ENCODE data around the gene ARHGAP44.
"Not testable (repeated sequence)": the region's sequence is repeated elsewhere in the genome, so short reads cannot be mapped to it uniquely, and the experiment has no call there.

The ARHGAP44 gene

DNA sequence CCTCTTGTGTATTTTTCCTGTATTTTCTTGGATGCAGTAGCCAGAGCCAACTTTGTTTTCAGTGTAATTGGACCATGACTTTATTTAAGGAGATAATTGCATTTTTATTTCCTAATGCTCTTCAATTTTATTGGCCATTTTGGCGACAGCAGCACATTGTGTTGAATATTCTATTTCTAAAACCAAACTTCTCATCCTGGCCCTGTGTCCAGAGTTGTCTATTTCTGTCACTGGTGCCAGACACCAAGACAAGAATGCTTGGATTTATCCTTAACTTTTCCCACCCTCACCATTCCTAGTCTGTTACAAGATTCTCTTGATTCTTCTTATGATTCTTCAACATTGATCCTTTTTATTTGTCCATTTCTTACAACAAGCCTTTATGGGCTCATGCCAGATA is 37.1 kb downstream of the ARHGAP44 start:
- no peak for DNase-seq

DNA sequence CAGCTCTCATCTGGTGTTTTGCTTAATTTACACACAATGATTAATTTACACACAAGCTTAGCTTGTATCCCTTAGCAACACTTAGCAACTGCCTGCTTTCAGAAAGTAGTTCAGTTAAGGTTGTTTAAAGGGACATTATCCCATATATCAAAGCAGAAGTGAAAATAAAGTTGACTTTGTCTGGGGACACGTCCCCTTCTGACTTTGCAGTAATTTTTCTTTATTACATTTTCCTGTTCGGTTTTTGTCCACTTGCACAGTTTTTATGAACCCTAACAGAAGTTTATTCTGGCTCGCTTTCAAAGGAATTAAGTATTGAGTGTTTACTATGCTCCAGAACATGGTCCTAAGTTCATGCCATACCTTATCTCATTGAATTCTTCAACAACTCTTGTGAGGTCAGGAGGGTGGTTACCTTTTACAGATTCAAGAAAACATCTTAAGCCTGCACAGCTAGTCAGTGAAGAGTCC is 41.5 kb downstream of the ARHGAP44 start:
- DNase-seq, result no peak

DNA sequence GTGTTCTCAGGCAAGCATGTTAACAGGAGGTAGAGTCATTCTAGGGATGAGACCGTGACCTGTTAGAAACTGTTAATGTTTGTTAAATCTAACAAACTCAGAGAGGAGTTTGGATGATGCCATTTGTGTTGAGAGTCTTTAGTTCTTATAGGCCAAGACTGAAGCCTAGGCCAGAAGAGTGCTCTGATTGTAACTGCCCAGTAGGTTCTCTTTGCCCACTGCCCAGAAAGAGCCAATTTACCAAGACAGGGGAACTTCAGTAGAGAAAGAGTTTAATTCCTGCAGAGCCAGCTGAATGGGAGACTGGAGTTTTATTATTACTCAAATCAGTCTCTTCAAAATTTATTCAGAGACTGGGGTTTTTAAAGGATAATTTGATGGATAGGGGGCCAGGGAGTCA is 42.5 kb downstream of the ARHGAP44 start:
- DNase-seq, result no peak

DNA sequence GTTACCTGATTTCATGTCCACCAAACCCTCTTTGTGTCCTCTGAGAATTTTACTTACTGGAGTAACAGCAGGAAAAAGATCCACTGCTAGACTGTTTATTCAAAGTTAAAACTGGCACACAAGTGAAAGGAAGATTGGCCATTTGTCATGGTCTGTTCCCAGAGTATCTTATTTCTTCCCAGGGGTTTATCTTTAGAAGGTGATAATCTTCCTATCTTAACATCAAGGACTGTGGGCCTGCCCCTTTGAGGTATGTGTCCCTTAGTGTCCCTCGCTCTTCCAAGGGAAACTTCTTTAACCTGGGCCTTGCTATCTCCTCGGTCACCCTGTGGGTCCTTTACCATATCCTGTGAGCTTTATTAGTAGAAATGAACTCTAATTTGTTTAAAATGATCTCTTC is 49.7 kb downstream of the ARHGAP44 start:
- DNase-seq, result no peak

DNA sequence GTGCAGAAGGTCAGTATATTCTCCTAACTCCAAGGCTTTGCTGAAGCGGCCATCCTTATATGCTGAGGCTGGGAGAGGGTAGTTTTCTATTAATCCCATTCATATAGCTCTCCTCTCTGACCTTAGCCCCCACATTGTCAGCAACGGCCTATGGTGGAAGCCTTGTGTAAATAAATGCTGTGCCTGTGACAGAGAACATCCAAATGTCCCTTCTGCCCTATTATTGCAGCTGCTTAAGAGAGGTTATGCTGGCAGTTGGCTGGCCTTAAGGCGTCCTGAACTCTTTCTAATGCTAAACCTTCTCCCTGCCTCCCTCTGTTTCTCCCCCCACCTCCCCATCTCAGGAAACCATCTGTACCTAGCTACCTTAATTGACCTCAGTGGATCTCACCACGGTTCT is 53.6 kb downstream of the ARHGAP44 start:
- no peak for DNase-seq

DNA sequence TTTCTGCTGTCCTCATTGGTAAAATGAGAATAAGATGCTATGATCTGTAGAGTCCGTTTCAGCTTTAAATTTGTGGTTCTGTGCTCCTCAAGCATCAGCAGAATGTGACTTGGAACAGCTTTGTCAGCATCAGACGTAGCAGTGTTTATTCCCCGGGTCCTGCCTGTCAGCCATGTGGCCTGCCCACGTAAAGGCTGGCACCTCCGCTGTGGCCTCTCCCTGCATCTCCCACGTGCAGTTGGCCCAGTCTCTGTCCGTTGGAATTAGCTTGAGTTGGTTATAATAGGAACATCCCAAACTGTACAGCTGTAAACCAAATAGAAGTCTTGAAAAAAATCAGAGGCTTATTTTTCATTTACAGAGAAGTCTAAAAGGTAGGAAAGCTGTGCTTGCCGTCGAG is 61.7 kb downstream of the ARHGAP44 start:
- DNase-seq, result no peak

DNA sequence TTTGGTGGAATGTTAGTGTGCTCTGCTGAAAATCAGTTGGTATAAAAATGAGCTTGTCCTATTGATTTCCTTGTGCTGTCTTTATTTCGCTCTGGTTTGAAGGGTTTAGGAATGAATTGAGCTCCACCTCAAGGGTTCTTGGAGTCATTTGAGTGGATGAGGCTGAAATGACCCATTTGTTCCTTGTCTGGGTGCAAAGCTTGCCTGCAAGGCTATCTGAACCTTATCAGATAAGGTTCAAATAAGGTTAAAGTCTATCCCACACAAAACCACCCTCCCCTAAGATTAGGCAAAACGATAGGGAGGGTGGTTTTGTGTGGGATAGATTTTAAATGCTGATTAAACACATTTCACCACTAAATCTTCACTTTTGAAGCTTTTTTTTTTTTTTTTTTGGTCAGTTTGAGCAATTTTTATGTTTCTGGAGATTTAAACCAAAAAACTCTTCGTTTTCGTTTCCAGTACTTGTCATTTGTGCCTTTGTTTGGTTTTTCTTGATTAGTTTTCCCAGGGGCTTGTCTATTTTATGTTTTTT is 62.7 kb downstream of the ARHGAP44 start:
- no peak for DNase-seq

DNA sequence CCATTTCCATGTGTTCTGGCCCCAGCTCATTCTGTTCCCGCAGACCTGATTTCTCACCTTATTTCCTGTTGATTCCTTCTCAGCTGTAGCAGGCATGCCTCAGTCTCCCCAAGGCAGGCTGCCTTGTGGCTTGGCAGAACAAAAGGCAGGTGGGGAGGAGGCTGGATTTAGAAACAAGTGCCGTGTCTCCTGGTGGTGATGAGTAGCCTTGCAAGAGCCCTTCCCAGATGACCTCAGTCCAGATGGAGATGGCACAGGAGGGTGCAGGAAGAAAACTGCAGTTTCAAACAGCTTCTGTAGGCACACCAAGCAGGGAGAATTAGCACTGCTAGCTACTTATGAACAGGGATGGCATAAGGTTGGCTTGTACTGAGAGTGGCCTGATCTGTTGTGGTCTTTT is 64.6 kb downstream of the ARHGAP44 start:
- no peak for DNase-seq

DNA sequence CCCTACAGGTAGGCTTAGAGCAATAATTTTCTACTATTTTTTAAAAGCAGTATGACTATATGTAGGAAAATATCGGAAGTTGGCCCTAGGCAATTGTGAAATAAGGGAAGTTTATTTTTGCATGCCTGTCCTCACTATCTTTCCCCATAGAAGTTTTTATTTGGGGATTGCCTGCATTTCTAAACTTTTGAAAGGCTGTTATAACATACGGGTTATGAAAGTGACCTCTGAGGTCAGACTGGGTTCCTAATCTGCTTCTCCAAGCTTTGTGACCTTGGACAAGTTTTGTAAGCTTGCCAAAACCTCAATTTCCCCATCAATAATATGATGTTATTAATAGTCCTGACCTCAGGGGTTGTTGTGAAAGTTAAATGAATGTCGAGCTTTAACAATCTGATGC is 67.1 kb downstream of the ARHGAP44 start:
- DNase-seq, result no peak

DNA sequence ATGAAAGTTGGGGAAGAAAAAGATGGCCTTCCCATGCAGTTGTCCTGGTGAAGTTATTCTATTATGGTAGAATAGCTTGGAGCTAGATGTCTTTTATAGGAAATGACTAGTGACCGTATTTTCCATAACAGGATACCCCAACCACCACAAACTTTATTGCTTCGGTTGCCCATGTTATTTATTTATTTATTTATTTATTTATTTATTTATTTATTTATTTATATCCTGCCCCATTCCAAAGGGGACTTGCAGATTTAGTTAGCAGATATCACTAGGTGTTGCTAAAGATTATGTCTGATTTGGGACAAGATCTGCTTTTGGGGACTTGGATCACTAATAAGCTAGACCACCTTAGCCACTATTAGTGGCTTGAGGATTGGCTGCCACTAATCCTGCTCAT is 68.3 kb downstream of the ARHGAP44 start:
- no peak for DNase-seq

DNA sequence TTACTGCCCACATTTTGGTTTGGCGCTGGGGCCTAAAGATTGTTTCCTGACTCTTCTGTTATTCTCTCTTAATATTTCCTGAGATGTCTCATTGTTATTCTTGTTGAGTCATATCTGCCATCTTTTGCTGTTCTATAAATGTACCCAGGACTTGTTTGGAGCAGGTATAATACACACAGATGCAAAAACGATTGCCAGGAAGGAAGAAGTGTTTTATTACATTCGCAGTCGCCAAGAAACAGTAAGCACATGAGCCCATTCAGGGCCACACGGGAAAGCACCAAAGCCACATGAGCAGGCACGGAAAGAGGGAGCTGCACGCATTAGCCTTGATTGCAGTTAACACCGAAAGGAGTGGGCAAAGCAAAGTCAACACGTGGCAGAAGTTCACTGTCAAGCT is 70.2 kb downstream of the ARHGAP44 start:
- DNase-seq, result no peak

DNA sequence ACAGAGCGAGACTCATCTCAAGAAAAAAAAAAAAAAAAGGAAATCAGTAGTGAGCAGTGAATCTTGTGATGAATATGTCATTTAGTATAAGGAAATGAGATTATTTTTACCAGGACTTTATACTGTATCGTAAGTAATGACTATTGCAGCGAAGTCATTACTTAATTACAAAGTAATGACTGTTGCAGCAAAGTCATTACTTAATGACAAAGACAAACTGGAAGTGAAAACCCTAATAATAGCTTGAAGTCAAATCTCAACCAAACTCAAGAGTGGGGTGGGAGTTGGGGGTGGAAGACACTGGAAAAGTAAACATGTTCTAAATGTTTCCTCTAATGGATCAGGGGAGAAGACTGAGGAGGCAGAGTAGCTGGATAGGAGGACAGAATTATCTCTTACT is 76.5 kb downstream of the ARHGAP44 start:
- no peak for DNase-seq

DNA sequence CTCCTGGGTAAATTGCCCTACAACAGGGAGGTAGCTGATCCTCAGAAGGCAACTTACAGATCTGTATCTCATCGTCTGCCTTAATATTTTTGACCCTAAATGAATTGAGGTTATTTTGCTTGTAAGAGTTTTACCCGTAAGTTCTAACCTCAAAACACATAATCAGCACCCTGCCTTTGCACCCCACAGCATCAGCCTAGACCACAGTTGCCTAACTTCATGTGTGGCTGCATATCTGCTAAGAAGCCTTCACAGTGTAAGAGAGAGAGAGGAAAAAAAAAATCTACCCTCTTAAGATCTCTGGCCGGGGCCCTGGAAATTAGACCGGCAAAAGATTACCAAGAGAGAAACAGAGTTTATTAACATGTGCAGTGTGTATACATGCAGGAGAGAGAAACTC is 76.9 kb downstream of the ARHGAP44 start:
- no peak for DNase-seq

DNA sequence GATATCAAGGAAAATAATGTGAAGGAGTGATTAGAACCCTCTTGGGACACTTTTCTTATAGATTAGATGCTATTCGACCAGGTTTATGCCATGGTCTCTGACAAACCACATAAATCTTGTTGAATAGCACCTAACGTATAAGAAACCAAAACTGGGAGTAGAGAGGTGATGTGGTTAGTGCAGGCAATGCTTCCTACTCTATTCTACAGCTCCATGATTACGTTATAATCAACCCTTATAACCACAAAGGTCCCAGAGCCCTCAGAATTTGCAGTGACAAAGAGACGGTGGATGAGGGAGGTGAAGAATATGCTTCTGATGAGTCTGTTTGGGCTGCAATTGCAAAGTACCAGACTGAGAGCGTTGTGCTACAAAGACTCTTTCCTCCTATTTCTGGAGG is 78.4 kb downstream of the ARHGAP44 start:
- no peak for DNase-seq

DNA sequence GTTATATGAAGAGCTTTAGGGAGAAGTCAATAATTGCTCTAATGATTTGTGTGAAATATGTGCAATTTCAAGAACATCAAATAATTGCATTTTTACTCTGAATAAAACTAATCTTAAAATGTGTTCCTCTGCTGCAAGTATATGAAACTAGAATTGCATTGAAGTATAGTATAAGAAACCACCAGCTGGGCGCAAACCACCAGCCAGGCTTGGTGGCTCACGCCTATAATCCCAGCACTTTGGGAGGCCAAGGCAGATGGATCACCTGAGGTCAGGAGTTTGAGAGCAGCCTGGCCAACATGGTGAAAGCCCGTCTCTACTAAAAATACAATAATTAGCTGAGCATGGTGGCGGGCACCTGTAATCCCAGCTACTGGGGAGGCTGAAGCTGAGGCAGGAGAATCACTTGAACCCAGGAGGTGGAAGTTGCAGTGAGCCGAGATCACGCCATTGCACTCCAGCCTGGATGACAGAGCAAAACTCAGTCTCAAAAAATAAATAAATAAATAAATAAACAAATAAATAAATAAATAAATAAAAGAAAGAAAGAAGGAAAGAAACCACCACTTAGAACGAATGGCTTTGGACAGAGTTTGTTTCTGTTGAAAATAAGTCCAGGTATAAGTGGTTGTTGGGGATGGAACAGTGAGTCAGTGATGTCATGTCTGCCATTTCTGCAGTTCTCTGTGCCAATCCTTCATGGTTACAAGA is 84.3 kb downstream of the ARHGAP44 start:
- DNase-seq, result not testable (repeated sequence)

DNA sequence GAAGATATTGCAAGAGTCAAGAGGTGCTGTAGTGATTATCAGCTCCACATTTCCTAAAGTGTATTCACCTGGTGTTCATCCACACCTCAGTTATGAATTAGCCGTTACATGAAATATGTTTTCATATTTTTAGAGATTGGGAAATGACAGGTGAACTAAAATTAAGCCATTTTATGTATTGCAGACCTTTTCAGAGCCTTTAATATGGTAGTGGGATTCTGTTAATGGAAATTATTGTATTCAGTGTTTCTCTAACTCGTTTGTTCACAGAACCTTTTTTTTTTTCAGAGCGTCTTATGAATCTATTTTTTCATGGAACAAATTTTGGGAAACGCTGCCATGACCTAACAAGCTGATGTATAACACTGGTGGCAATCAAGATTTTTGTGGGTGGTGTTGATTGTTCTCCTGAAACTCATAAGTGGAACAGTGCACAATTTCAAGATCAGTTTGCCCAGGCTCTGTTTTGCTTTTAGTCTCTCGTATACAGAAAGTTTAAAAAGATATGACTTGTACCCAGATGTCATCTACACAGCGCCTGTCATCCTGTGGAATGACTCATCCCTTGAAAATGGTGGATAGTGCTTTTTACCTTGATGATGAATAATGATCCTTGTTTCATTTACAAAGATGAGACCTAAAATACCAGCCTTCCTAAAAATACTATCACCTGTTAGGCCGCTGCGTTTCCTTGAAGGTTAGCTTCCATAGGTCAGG is 88.8 kb downstream of the ARHGAP44 start:
- no peak for DNase-seq

DNA sequence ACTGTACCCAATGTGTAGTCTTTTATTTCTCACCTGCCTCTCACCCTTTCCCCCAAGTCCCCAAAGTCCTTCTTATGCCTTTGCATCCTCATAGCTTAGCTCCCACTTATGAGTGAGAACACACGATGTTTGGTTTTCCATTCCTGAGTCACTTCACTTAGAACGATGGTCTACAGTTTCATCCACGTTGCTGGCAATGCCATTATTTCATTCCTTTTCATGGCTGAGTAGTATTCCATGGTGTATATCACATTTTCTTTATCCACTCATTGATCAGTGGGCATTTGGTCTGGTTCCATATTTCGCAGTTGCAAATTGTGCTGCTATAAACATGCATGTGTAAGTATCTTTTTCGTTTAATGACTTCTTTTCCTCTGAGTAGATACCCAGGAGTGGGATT is 89.8 kb downstream of the ARHGAP44 start:
- DNase-seq, result not testable (repeated sequence)

DNA sequence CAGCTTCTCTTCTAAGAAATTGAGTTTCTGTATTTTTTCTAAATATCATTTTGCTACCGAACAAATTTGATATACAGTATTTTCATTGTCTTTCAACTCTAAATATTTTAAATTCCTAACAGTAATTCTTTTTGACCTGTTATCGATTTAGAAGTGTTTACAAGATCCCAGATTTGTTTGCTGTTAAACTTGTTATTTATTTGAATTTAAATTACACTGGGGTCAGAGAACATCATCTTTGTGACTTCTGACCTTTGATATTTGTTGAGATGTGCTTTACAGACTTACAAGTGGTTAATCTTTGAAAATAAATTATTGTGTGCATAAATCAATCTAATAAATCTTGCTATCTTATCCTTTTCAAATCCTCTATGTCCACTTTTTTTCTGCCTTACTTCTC is 94.2 kb downstream of the ARHGAP44 start:
- DNase-seq, result no peak

DNA sequence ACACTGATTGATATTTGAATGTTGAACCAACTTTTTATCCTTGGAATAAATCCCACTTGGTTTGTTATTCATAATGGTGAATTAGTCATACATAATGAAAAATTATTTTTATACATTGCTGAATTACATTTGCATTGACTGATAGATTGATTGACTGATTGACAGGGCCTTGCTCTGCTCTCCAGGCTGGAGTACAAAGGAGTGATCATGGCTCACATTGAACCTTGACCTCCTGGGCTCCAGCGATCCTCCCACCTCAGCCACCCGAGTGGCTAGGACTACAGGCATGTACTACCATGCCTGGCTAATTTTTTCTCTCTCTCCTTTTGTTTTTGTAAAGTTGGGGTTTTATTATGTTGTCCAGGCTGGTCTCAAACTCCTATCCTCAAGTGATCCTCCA is 97.8 kb downstream of the ARHGAP44 start:
- DNase-seq, result no peak

DNA sequence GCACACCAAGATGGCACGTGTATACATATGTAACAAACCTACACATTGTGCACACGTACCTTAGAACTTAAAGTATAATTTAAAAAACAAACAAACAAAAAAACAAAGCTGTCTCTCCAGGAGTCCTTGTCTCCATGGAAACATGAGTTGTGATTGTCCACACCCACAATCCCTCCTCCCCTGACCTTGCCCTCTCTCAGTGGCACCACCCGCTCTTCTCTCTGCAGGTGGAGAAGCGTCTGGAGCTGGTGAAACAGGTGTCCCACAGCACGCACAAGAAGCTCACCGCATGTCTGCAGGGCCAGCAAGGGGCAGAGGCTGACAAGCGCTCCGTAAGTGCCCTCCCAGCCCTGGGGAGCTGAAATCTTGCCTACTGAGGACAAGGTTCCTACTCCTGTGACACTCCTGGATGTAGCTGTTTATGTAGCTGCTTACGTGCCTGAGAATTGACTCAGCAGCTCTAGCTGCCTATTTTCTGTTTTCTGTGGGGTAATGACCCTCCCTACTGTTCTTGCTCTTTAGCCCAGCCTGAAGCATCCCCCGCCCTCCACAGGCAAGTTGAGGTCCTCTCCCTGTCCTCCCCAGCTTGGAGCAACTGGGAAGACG is 107.0 kb downstream of the ARHGAP44 start:
- DNase-seq, result no peak

DNA sequence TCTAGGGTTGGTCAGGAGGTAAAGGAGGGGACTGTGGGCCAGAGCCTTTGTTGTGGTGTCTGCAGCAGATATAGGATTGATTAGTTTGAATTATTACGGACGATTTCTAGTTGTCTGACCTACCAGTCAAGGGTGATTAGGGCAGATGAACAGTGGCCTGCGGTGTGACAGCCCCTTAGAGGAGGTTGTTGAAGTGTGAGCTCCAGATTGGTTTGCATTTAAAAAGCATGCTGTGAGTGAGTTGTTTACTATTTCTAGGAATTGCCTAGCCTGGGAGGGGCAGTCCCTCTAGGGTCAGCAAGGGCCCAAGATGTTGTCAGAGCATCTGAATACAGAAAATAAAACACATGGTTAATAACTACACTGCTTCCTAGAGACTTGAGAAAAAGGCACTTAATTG is 108.8 kb downstream of the ARHGAP44 start:
- no peak for DNase-seq

DNA sequence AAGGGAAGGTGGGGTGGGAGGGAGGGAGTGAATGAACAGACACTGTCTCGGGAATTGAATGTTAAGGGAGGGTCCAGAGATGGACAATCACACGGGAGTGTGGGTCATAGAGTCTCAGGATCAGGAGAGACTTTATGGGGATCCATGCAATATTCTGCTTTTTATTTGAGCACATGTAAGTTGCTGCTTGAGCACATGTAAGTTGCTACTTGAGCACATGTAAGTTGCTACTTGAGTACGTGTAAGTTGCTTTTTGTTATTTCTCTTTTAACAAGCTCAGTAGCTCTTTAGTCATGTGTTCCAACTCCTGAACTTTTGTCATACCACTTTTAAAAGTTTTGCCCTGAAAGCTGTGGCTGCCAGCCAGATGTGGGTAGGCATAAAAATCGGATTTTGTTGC is 110.3 kb downstream of the ARHGAP44 start:
- DNase-seq, result no peak

DNA sequence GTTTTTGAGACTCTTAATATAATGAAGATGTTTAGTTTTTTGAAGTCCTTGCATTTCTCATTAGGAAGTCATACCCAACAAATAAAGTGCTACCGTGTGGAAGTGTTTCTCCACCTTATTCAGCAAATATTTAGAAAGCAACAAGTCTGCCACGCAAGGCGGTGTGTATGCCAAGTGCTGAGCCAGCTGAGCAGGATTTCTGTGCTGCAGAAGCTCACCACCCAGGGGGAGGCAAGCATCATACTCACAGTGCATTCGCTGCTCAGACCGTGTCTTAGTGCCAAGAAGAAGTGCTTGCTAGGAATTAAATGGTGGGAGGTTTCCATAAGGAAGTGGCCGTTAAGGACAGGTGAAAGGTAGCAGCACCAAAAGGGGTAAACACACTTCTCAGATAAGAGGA is 111.2 kb downstream of the ARHGAP44 start:
- no peak for DNase-seq

DNA sequence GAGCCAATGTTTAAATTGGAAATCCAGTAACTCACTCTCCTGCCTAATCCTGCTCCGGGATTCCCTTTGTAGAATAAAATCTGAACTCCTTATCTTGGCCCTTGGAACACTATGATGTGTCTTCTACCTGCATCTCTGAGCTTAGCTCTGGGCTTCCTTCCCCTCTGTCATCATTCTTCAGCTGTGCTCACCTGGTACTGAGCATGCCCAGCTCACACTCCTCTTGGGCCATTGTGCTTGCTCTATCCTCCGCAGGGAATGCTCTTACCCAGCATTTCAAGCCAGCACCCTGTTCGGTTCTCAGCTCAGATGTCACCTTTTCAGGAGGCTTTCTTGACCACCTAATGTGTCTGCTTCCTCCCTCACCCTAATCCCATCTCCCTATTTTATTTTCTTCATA is 112.7 kb downstream of the ARHGAP44 start:
- DNase-seq, result no peak
